MCF 10A (cell line): ENCODE data around the gene GJA4. TPM values are rescaled to one million over a fixed set of nuclear protein-coding genes. Genes with fewer than 3 reads are reported as not detected.

ENCODE experiments used
- BruUV-seq: library from RNA; stranded (reverse); fragments of 400-500 nt; replicated peaks from 2 replicates; lab custom pipeline; 2021; lab: Mats Ljungman, UMichigan
- CTCF ChIA-PET: fragments of 300-600 bp; sonication (Branson Sonifier 250); formaldehyde crosslinking; extraction: SDS; loops from one replicate; lab custom pipeline; 2021; ENCODE audit warnings: antibody characterized with exemption, inconsistent platforms; lab: Yijun Ruan, JAX
- POLR2A ChIA-PET: fragments of 300-600, 350-650 bp; sonication (Branson Sonifier 250); formaldehyde crosslinking; extraction: SDS; loops from one replicate; lab custom pipeline; 2020; ENCODE audit warnings: antibody characterized with exemption, inconsistent platforms; lab: Yijun Ruan, JAX
- DNase-seq: peaks from one replicate; pipeline ENCODE4 v3.0.0-alpha.2; 2018; ENCODE audit not compliant: unreplicated experiment
- H3K27ac Mint-ChIP-seq: one replicate; pipeline ENCODE4 v1.8.0; 2022; ENCODE audit warnings: mild to moderate bottlenecking, low read depth, mixed read lengths; ENCODE audit not compliant: unreplicated experiment
- H3K27me3 Mint-ChIP-seq: one replicate; pipeline ENCODE4 v1.8.0; 2022; ENCODE audit warnings: mixed read lengths; ENCODE audit not compliant: insufficient read depth, unreplicated experiment
- H3K36me3 Mint-ChIP-seq: one replicate; pipeline ENCODE4 v1.8.0; 2022; ENCODE audit warnings: mild to moderate bottlenecking, moderate library complexity, mixed read lengths; ENCODE audit not compliant: insufficient read depth, unreplicated experiment
- H3K4me1 Mint-ChIP-seq: one replicate; pipeline ENCODE4 v1.8.0; 2022; ENCODE audit warnings: mixed read lengths; ENCODE audit not compliant: insufficient read depth, unreplicated experiment
- H3K4me3 Mint-ChIP-seq: one replicate; pipeline ENCODE4 v1.8.0; 2022; ENCODE audit warnings: mild to moderate bottlenecking, moderate library complexity, mixed read lengths; ENCODE audit not compliant: unreplicated experiment
- H3K9me3 Mint-ChIP-seq: one replicate; pipeline ENCODE4 v1.8.0; 2022; ENCODE audit warnings: mixed read lengths; ENCODE audit not compliant: unreplicated experiment
- CTCF ChIP-seq: fragments of 200-600 bp; IDR thresholded peaks from one replicate; pipeline ENCODE4 v1.8.0; 2022; ENCODE audit warnings: antibody characterized with exemption, mild to moderate bottlenecking; ENCODE audit not compliant: unreplicated experiment
- intact Hi-C: fragments of 100-400 bp; cut with micrococcal nuclease; formaldehyde crosslinking; loops from 2 replicates; pipeline ENCODE4 v1.14.1; 2022
- total RNA-seq: library from RNA; stranded (reverse); gene quantifications from 2 replicates; pipeline ENCODE4 v1.2.3, GENCODE V29; 2022

Gene GJA4
- total RNA-seq, 1 experiment from 2014 or later, result not detected

- H3K27me3 Mint-ChIP-seq, result no peaks in the 10 kb centered on the region
- H3K4me3 Mint-ChIP-seq, result peak overlapping the region; percentile 93
- ChIA-PET CTCF (interaction anchor here (0.6 to 8.9 kb wide), 11 partner anchors 15 to 1499 kb away, joined by 3 to 82 read pairs (median 8); partner anchors contain the start of genes GJB3 and SMIM12), POLR2A (interaction anchor here (0.7 to 2.1 kb wide), 9 partner anchors 9 to 111 kb away, joined by 3 to 21 read pairs (median 7); partner anchors contain the start of gene SMIM12)
- peaks cover 9% of the 10 kb centered on the region for H3K9me3 Mint-ChIP-seq
- peaks cover 16% of the 10 kb centered on the region for H3K4me1 Mint-ChIP-seq
- TF ChIP-seq CTCF, result no peak
- intact Hi-C loops, result loop anchor here (1.0 kb wide), 2 partner anchors 7 to 25 kb away; partner anchors contain the start of gene GJB3
- H3K27ac Mint-ChIP-seq, result peak overlapping the region; percentile 96
- no peak for DNase-seq
- no peaks in the 10 kb centered on the region for H3K36me3 Mint-ChIP-seq
- TSS peak; percentile 49 for BruUV-seq
These were observed 36.8 kb upstream of the GJA4 start for GRCh38 chr1:34755961-34756360.

GRCh38 chr1:34757386-34757785, 35.4 kb upstream of the GJA4 start:
- no peaks in the 10 kb centered on the region for H3K36me3 Mint-ChIP-seq
- CTCF ChIA-PET, result interaction anchor here (1.7 to 8.9 kb wide), 3 partner anchors 9 to 29 kb away, joined by 5 to 82 read pairs (median 11); no protein-coding TSS in a partner anchor
- intact Hi-C loops, result no loop called here
- H3K4me1 Mint-ChIP-seq, result peaks cover 16% of the 10 kb centered on the region
- BruUV-seq, result no TSS peak
- no peaks in the 10 kb centered on the region for H3K27me3 Mint-ChIP-seq
- H3K4me3 Mint-ChIP-seq, result no peak overlapping the region
- peaks cover 9% of the 10 kb centered on the region for H3K9me3 Mint-ChIP-seq
- DNase-seq, result no peak
- TF ChIP-seq CTCF, result no peak
- H3K27ac Mint-ChIP-seq, result no peak overlapping the region
- POLR2A ChIA-PET, result interaction anchor here (0.7 to 1.3 kb wide), 2 partner anchors 103 to 1412 kb away, joined by 3 read pairs; no protein-coding TSS in a partner anchor

GRCh38 chr1:34758751-34759150, 34.0 kb upstream of the GJA4 start:
- no peak for DNase-seq
- H3K27me3 Mint-ChIP-seq, result no peaks in the 10 kb centered on the region
- no peak overlapping the region for H3K4me3 Mint-ChIP-seq
- peak overlapping the region; percentile 33 for H3K27ac Mint-ChIP-seq
- intact Hi-C loops, result no loop called here
- no TSS peak for BruUV-seq
- no peak for TF ChIP-seq CTCF
- ChIA-PET POLR2A (no interaction called here), CTCF (interaction anchor here (0.5 to 1.4 kb wide), 4 partner anchors 94 to 863 kb away, joined by 3 to 5 read pairs (median 4); partner anchors contain the start of genes NCDN and SMIM12)
- peaks cover 4% of the 10 kb centered on the region for H3K9me3 Mint-ChIP-seq
- peaks cover 24% of the 10 kb centered on the region for H3K4me1 Mint-ChIP-seq
- no peaks in the 10 kb centered on the region for H3K36me3 Mint-ChIP-seq

- Mint-ChIP-seq H3K9me3 (no peaks in the 10 kb centered on the region), H3K36me3 (no peaks in the 10 kb centered on the region), H3K27ac (peak within 1 kb of the TSS; percentile 33), H3K4me3 (no peak within 1 kb of the TSS), H3K4me1 (peaks cover 21% of the 10 kb centered on the region), H3K27me3 (no peaks in the 10 kb centered on the region)
- DNase-seq, result peak; percentile 22
- ChIA-PET POLR2A (no interaction called here), CTCF (interaction anchor here (0.7 to 1.3 kb wide), 2 partner anchors 93 to 1201 kb away, joined by 4 to 6 read pairs; no protein-coding TSS in a partner anchor)
- no TSS peak for BruUV-seq
- intact Hi-C loops, result no loop called here
- no peak for TF ChIP-seq CTCF
These were observed 33.1 kb upstream of the GJA4 start, which contains the start of gene GJB4 for GRCh38 chr1:34759503-34760357. Gene GJB4 (plus strand): TSS chr1:34759740. CDS start chr1:34761255, 1,515 bp downstream.
